ENCODE measurements around the gene PTPRN2.
"Not testable (repeated sequence)": the region's sequence is repeated elsewhere in the genome, so short reads cannot be mapped to it uniquely, and the experiment has no call there.

The PTPRN2 gene

DNA sequence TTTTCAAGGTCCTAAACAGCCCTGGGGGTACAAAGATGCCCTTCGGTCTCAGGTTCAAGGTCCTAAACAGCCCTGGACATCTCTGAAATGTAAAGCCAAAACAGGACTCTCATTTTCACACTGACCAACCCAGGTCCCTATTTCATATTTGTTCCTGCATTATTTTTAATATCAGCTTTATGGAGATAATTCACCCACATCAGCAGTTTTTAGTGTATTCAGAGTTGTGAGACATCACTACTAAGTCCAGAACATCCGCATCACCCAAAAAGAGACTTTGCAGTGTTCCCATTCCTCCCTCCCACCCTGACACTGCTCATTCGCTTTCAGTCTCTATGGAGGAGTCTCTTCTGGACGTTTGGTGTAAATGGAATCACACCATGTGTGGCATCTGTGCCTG lies 420.2 kb downstream of the PTPRN2 start:
- no peak for DNase-seq (ENCODE audit: low read depth)

DNA sequence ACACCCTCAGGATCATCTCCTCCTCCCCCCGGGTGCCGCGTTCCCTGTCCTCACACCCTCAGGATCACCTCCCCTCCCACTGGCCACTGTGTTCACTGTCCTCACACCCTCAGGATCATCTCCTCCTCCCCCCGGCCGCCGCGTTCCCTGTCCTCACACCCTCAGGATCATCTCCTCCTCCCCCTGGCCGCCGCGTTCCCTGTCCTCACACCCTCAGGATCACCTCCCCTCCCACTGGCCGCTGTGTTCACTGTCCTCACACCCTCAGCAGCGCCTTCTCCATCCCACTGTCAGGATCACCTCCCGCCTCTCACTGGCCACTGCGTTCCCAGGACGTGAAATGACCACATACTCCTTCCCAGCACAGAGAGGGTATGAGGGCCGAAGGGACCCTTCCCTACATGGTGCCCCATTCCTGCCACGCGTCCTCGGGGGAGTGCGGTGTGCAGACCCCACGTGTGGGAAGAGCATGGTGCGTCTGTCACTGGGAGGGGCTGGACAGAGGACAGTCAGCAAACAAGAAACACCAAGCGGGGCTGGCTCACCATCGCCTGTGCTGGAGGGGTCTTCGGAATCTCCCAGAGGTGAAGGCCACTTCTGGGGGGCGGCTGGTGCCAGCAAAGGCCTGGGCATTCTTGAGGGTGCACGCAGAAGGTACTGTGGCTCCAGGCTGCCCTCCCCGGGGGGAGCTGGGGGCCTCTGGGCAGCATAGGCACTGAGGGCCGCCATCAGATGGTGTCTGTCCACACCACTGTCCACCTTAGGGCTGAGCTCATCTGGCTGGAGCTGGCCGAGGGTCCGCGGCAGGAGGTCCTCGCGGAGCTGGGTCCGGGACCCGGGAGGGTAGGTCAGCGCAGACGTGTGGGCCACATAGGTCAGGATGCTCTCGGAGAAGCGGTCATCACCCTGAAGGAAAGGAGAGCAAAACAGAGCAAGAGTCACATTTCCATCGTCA lies 421.0 kb downstream of the PTPRN2 start:
- no peak for DNase-seq (ENCODE audit: low read depth)

GRCh38 chr7:158165711-158166110 lies 421.9 kb downstream of the PTPRN2 start:
- no peak for DNase-seq (ENCODE audit: low read depth)

- no peak for DNase-seq (ENCODE audit: low read depth)
Measured at GRCh38 chr7:158164101-158165095, 423.2 kb downstream of the PTPRN2 start.

DNA sequence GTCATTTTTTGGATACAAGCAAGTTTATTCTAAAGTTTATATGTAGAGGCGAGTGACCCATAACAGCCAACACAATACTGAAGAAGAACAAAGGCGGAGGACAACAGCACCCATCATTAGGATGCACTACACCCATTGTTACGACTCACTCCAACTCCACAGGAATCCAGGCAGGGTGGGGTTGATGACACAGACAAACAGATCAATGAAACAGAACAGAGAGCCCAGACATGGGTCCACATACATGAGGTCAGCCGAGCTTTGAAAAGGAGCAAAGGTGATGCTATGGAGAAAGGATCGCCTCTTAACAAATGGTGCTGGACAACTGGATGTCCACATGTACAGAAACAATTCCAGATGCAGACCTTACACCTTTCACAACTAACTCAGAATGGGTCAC lies 426.4 kb downstream of the PTPRN2 start:
- DNase-seq (ENCODE audit: low read depth): no peak

DNA sequence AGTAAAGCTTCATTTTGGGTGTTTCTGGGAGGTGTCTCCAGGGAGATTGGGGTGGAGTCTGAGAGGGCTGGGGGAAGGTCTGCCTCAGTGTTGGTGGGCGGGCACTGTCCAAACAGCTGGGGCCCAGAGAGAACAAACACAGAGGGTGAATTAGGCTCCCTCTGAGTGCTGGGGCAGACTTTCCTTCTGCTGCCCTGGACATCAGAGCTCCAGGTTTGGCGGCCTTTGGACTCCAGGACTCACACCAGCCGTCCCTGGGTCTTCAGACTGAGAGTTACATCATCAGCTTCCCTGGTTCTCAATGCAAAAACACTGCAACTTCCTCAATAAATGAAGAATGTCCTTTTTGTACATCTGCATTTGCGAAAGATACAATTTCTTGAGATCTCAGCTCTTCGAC lies 427.4 kb downstream of the PTPRN2 start:
- DNase-seq (ENCODE audit: low read depth): no peak

DNA sequence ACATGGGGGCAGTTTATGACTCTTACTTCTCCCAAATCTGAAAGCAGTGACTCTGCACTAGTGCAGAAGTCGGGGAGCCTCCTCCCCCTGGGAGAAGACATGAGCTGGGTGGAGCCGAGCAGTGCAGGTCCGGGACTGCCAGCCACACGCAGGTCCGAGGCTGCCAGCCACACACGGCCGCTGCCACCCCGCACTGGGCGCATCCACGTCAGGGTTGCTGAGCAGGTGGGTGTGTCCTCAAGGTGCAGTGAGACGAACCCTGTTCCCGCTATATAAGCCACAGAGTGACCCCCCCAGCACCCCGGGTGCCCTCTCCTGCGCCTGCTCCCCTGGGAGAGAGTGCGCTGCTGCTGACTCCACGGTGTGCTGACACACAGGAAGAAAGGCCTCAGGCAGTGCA lies 430.2 kb downstream of the PTPRN2 start:
- no peak for DNase-seq (ENCODE audit: low read depth)

- DNase-seq (ENCODE audit: low read depth): not testable (repeated sequence)
Measured at GRCh38 chr7:158151273-158151672, 436.4 kb downstream of the PTPRN2 start.

DNA sequence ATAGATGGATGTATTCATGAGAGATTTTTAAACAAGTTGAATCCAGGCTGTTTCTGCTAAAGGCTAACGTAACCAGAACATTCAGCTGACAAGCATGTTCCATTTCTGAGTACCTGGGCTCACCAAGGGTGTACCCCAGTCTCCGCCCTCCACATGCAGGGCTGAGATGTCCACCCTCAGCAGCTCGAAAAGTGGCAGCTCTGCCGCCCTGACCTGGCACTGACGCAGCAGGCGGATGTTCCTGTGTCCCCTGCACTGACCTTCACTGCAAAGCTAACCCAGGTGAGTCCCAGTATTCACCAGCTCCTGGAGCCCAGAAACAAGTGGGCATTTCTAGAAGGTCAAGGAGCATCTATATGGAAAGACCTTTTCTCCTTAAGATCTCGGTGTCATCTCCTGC lies 437.4 kb downstream of the PTPRN2 start:
- DNase-seq (ENCODE audit: low read depth): no peak

- DNase-seq (ENCODE audit: low read depth): not testable (repeated sequence)
Measured at GRCh38 chr7:158147431-158147830, 440.2 kb downstream of the PTPRN2 start.

DNA sequence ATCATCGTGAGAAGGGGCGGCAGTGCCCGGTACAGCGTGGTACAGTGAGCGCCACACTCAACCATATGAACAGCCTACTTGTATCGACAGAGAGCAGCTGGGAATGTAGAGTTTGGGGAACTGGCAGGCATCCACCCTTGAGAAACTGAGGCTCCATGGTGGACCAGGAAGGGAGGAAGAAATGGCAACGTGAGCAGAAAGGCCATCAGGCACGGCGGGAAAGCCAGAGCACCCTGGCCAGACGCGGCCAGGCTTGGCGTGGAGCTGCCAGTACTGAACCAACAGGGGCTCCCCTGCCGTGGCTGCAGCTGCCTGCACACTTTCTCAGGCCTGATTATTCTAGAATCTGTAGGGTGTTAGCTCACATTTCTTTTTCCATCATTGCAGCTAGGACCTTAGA lies 442.3 kb downstream of the PTPRN2 start:
- DNase-seq (ENCODE audit: low read depth): no peak

GRCh38 chr7:158143196-158144120 lies 444.2 kb downstream of the PTPRN2 start:
- no peak for DNase-seq (ENCODE audit: low read depth)

- no peak for DNase-seq (ENCODE audit: low read depth)
Measured at GRCh38 chr7:158142657-158143056, 445.0 kb downstream of the PTPRN2 start.

DNA sequence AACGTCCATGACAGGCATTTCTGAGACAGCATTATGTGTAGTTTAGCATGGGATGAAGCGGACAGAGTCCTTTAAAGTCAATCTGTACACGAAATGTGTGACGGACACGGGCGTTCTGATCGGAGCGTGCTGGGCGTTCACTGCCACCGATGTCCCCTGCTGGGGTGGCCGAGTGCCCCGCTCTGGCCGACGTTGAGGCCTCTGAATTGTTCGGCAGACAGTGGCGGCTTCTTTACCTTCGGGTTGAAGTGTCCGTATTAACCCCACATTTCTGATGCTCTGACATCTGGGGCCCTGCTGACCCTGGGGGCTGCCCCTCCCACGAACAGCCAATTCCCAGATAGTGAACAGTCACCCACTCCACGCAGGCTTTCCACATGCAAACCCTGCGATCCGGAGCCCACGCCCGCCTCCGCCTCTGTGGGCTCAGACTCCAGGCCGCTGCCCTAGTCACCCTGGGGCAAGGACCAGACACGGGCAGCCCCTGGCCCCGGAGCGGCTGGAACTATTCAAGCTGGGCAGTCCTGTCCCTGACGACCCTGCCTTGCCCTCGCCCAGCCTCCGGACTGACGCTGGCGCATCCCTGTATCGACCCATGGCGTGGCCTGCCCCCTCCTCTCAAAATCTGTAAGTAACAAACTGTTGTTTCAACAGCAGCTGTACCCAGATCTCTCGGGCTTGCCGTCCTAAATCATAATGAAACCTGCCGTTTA lies 445.7 kb downstream of the PTPRN2 start:
- DNase-seq (ENCODE audit: low read depth): no peak

GRCh38 chr7:158141221-158141582 lies 446.4 kb downstream of the PTPRN2 start:
- no peak for DNase-seq (ENCODE audit: low read depth)

DNA sequence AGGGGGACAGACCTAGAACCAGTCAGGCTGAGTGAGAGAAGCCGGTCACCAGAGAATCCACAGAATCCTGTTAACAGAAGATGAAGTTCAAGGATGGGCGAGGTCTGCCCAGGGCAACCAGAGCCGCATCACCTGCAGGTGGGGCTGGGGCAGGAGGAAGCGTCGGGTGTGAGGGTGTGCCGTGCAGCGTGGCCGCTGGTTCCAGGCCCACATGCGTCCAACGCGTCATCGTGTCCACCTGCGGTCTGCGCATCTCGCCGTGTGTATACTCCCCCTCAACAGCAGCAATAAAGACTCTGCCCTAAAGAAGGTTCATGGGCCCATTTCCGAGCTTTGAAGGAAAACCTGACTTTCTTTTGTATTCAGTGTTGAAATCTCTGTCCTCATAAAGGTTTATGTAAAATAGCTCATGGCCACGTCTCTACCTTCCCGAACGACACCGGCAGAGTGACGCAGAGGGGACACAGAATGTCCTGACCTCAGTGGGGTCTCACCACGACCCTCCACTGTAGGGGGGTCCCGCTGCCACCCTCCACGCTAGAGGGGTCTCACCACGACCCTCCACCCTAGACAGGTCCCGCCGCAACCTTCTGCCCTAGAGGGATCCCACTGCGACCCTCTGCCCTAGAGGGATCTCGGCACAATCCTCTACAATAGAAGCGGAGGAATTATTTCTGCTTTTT lies 446.9 kb downstream of the PTPRN2 start:
- no peak for DNase-seq (ENCODE audit: low read depth)

DNA sequence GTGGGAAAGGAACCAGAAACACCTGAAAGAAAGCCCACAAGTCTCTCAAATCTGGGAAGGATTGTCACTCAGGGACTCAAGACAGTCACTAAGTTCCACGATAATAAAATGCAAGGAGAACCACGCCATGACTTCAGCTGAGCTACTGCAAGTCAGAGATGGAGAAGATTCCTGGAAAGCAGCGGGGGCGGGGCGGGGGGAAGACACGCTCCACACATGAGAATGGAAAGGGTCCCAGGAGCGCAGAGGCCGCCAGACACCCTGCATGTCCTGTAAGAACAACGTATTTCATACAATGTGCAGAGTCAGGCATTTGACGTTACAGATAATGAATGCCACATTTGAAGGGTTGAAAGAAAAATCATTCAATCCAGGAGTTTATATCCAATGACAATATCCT lies 448.1 kb downstream of the PTPRN2 start:
- no peak for DNase-seq (ENCODE audit: low read depth)

GRCh38 chr7:158138329-158138597 lies 449.4 kb downstream of the PTPRN2 start:
- no peak for DNase-seq (ENCODE audit: low read depth)

DNA sequence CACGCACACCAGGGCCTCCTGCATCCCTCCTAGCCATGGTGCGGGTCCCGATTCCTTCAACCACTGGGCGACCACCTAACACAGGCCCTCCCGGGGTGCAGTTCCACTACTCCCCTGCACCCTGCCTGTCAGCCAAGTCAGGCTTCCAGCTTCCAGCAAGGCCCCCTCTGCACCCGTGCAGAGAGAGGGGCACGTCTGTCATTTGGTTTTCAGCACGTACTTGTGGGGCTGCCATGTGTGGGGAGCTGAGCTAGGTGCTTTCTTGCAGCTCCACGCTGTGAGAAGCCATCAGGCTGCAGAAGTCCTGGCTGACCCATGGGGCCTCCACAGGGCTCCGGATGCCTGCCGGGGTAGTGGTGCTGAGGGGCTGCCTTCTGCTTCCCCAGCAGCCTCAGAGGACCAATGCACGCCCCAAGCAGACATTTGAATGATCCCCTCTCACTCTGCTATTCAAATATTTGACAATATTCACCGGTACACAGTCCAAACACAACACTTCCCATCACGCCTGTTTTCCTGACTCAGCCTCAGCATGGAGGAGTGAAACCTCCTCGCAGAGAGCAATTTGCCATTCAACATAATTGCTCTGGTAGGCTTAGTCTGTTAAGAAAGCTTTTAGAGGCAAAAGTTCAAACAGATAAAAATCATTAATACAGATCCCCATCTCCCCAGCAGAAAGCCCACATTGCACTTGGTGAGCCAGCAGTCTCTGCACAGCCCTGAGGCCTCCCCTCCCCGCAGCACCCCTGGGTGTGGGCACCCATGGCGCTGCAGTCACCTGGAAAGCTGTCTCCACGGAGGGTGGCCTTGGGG lies 449.9 kb downstream of the PTPRN2 start:
- no peak for DNase-seq (ENCODE audit: low read depth)

GRCh38 chr7:158135931-158136330 lies 451.7 kb downstream of the PTPRN2 start:
- no peak for DNase-seq (ENCODE audit: low read depth)
